SU-DHL-6 (cell line): ENCODE data around the gene SMCP.

Source experiments
- H2AFZ ChIP-seq: fragments of 200-600 bp; sonication (generic); 2 replicates; pipeline ENCODE4 v1.6.1; 2014; ENCODE audit warnings: low read depth, mild to moderate bottlenecking, moderate library complexity, mixed read lengths, antibody characterized with exemption, low read length; ENCODE audit not compliant: severe bottlenecking
- H3F3A ChIP-seq: fragments of 200-600 bp; shearing (Covaris generic); 2 replicates; pipeline ENCODE4 v1.6.0; 2016; ENCODE audit warnings: antibody characterized with exemption, mild to moderate bottlenecking; ENCODE audit not compliant: insufficient read depth
- H3K27ac ChIP-seq: fragments of 200-600 bp; sonication (generic); 2 replicates; pipeline ENCODE4 v1.5.1; 2016; ENCODE audit warnings: low read depth, mild to moderate bottlenecking, low read length, moderate library complexity, mixed read lengths
- H3K27me3 ChIP-seq: fragments of 200-600 bp; sonication (generic), shearing (Covaris generic); 2 replicates; pipeline ENCODE4 v1.6.0; 2014; ENCODE audit warnings: mild to moderate bottlenecking, low read length
- H3K36me3 ChIP-seq: fragments of 200-600 bp; sonication (generic); 2 replicates; pipeline ENCODE4 v1.6.1; 2014; ENCODE audit warnings: mild to moderate bottlenecking, low read length, mixed read lengths
- H3K4me2 ChIP-seq: fragments of 300-600, 200-600 bp; shearing (Covaris generic), sonication (generic); 2 replicates; pipeline ENCODE4 v1.6.0; 2014; ENCODE audit warnings: low read length, low read depth, mild to moderate bottlenecking; ENCODE audit not compliant: poor library complexity, severe bottlenecking
- H3K4me3 ChIP-seq: fragments of 200-600 bp; sonication (generic); 2 replicates; pipeline ENCODE4 v1.5.1; 2014; ENCODE audit warnings: antibody characterized with exemption, low read length, mild to moderate bottlenecking, mixed read lengths; ENCODE audit not compliant: insufficient read depth, poor library complexity, severe bottlenecking
- H3K79me2 ChIP-seq: fragments of 200-600 bp; sonication (generic); 2 replicates; pipeline ENCODE4 v1.6.1; 2014; ENCODE audit warnings: mild to moderate bottlenecking, low read length, moderate library complexity; ENCODE audit not compliant: insufficient read depth
- H3K9ac ChIP-seq: fragments of 200-600 bp; sonication (generic); 2 replicates; pipeline ENCODE4 v1.7.0; 2014; ENCODE audit warnings: mild to moderate bottlenecking, low read length
- H3K9me2 ChIP-seq: fragments of 200-600 bp; sonication (generic); replicated peaks from 2 replicates; pipeline ENCODE4 v1.6.1; 2014; ENCODE audit warnings: low read length; ENCODE audit not compliant: insufficient read depth
- H3K9me3 ChIP-seq: fragments of 200-600 bp; sonication (generic); 2 replicates; pipeline ENCODE4 v1.6.1; 2014; ENCODE audit warnings: low read length, mixed read lengths; ENCODE audit not compliant: insufficient read depth
- H4K20me1 ChIP-seq: fragments of 200-600 bp; sonication (generic); 2 replicates; pipeline ENCODE4 v1.6.1; 2014; ENCODE audit warnings: low read depth, mild to moderate bottlenecking, antibody characterized with exemption, low read length, moderate library complexity, mixed read lengths
- CTCF ChIP-seq: fragments of 200-600 bp; sonication (generic); IDR thresholded peaks from one replicate; pipeline ENCODE4 v1.5.1; 2017; ENCODE audit warnings: antibody characterized with exemption, mild to moderate bottlenecking, low read length, moderate library complexity; ENCODE audit not compliant: insufficient read depth, poor library complexity, severe bottlenecking
- EZH2phosphoT487 ChIP-seq: fragments of 200-600 bp; sonication (generic), shearing (Covaris generic); conservative IDR thresholded peaks from 2 replicates; pipeline ENCODE4 v1.6.1; 2018; ENCODE audit warnings: mild to moderate bottlenecking, antibody characterized with exemption, low read length, moderate library complexity, mixed read lengths

SMCP gene

GRCh38 chr1:152860129-152860528, 18.0 kb upstream of the SMCP start:
- Histone ChIP-seq H4K20me1 (no peaks in the 10 kb centered on the region), H3K27ac (no peak overlapping the region), H3K4me3 (no peak overlapping the region), H3K9ac (no peak overlapping the region), H3K9me2 (no peaks in the 10 kb centered on the region), H2AFZ (no peak overlapping the region), H3K27me3 (no peaks in the 10 kb centered on the region), H3K9me3 (no peaks in the 10 kb centered on the region), H3K36me3 (no peaks in the 10 kb centered on the region), H3K79me2 (no peaks in the 10 kb centered on the region), H3K4me2 (no peak overlapping the region), H3F3A (no peaks in the 10 kb centered on the region)
- TF ChIP-seq EZH2phosphoT487 (no peak), CTCF (no peak)

GRCh38 chr1:152861374-152861773, 16.7 kb upstream of the SMCP start:
- H3K9me3 ChIP-seq: no peaks in the 10 kb centered on the region

GRCh38 chr1:152864443-152864842, 13.7 kb upstream of the SMCP start:
- Histone ChIP-seq H3K36me3 (no peaks in the 10 kb centered on the region), H3K9me3 (no peaks in the 10 kb centered on the region), H3K79me2 (no peaks in the 10 kb centered on the region), H4K20me1 (no peaks in the 10 kb centered on the region), H3K27ac (no peak overlapping the region), H2AFZ (no peak overlapping the region), H3K4me2 (no peak overlapping the region), H3K4me3 (no peak overlapping the region), H3K9me2 (no peaks in the 10 kb centered on the region), H3F3A (no peaks in the 10 kb centered on the region), H3K27me3 (no peaks in the 10 kb centered on the region), H3K9ac (no peak overlapping the region)
- TF ChIP-seq EZH2phosphoT487: no peak
- TF ChIP-seq CTCF: no peak

More at GRCh38 chr1:152861374-152861773, 16.7 kb upstream of the SMCP start:
- Histone ChIP-seq H4K20me1 (no peaks in the 10 kb centered on the region), H3K9me2 (no peaks in the 10 kb centered on the region), H2AFZ (no peak overlapping the region), H3F3A (no peaks in the 10 kb centered on the region), H3K27me3 (no peaks in the 10 kb centered on the region), H3K4me3 (no peak overlapping the region), H3K4me2 (no peak overlapping the region), H3K79me2 (no peaks in the 10 kb centered on the region), H3K27ac (no peak overlapping the region), H3K36me3 (no peaks in the 10 kb centered on the region), H3K9ac (no peak overlapping the region)
- TF ChIP-seq EZH2phosphoT487 (no peak), CTCF (no peak)
